ENCODE results near the gene CTNNA3.

GRCh38 chr10:66767707-66768106, 928.3 kb downstream of the CTNNA3 start:
- TF ChIP-seq CTCF (IDR thresholded peaks at IDR 0.05) (no peak), POLR2A (IDR thresholded peaks at IDR 0.05) (no peak)
